Suprapubic skin (tissue), 4 donors: ENCODE measurements around the gene UBIAD1. TPM values are rescaled to one million over a fixed set of nuclear protein-coding genes. Genes with fewer than 3 reads are reported as not detected.

Source experiments
- DNase-seq, 2 donors: peaks; one replicate each; pipeline ENCODE4 v3.0.0-alpha.2; 2019; ENCODE audit warnings: low spot score in 2 of 2
- H3K27ac ChIP-seq: fragments of 200-600 bp; sonication (generic); one replicate; pipeline ENCODE4 v1.5.1; 2019
- H3K27me3 ChIP-seq: fragments of 200-600 bp; sonication (generic); one replicate; pipeline ENCODE4 v1.5.1; 2019
- H3K36me3 ChIP-seq: fragments of 200-600 bp; sonication (generic); one replicate; pipeline ENCODE4 v1.5.1; 2019
- H3K4me1 ChIP-seq: fragments of 200-600 bp; sonication (generic); one replicate; pipeline ENCODE4 v1.5.1; 2019
- H3K4me3 ChIP-seq: fragments of 200-600 bp; sonication (generic); one replicate; pipeline ENCODE4 v1.5.1; 2019; ENCODE audit warnings: mild to moderate bottlenecking
- H3K9me3 ChIP-seq: fragments of 200-600 bp; sonication (generic); one replicate; pipeline ENCODE4 v1.5.1; 2019
- EP300 ChIP-seq: sonication (generic); formaldehyde crosslinking; IDR thresholded peaks from one replicate; pipeline ENCODE4 v1.6.1; 2017; ENCODE audit warnings: antibody characterized with exemption
- POLR2A ChIP-seq, 2 donors: fragments of 450-650 bp; IDR thresholded peaks; one replicate each; pipeline ENCODE4 v1.6.1; 2017; ENCODE audit warnings: antibody characterized with exemption in 2 of 2, mild to moderate bottlenecking in 2 of 2, moderate library complexity in 2 of 2
- POLR2AphosphoS5 ChIP-seq, 3 donors: sonication (generic); formaldehyde crosslinking; IDR thresholded peaks; one replicate each; pipeline ENCODE4 v1.6.1; 2017; ENCODE audit warnings: antibody characterized with exemption in 3 of 3
- WGBS: methylation state at CpG from one replicate; pipeline ENCODE4 v1.1.5; 2018; 5-methylcytosine and 5-hydroxymethylcytosine counted together
- total RNA-seq, 4 donors: library from RNA; depleted of rRNA; stranded (reverse); fragments of >200 nt; gene quantifications; one replicate each; pipeline ENCODE4 v1.1.0, GENCODE V29; 2016
- TF ChIP-seq, protein P1 (sequence below), 2 donors: fragments of 200-600 bp in 1 of 2; fragments of 450-650 bp in 1 of 2; sonication (generic) in 1 of 2; IDR thresholded peaks; one replicate each; pipeline ENCODE4 v1.5.1; 2016 to 2019; ENCODE audit warnings: antibody characterized with exemption in 2 of 2, mild to moderate bottlenecking in 1 of 2, moderate library complexity in 1 of 2

UBIAD1 gene
- total RNA-seq, 4 donors from 2014 or later: 17.1 to 26.8 (median 19.6) TPM

DNA sequence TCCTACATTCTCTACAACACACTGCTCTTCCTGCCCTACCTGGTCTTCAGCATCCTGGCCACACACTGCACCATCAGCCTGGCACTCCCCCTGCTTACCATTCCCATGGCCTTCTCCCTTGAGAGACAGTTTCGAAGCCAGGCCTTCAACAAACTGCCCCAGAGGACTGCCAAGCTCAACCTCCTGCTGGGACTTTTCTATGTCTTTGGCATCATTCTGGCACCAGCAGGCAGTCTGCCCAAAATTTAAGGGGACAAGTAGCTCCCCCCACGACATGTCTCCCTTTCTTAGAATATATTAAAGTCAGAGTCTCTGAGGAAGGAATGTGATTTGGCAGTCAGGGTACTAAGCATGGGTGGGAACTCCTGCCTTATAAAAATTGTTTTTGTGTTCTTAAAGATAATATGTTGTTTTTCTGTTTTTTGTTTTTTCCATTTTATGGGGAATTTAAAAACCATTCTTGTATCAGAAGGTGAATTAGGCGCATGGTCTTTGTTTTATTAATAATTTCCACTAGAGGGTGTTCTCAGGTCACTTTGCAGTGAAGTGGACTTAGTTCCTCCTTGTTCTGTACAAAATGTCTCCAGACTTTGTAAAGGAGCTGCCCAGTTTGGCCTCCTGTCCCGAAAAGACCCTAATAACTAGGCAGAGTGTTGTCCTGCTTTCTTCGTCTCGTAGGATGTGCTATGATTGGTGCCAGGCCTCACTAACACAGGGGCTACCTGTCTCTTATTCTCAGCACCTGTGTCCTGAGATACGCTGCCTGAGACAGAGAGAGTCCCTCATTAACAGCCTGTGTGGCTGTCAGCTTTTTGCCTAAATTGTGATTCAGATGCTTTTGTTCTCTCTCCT is 13.1 kb downstream of the UBIAD1 start:
- no peaks in the 10 kb centered on the region for H3K27me3 ChIP-seq
- no peaks in the 10 kb centered on the region for H3K9me3 ChIP-seq
- no peak overlapping the region for H3K27ac ChIP-seq
- peaks cover 8% of the 10 kb centered on the region for H3K4me1 ChIP-seq
- TF ChIP-seq POLR2AphosphoS5 (IDR thresholded peaks at IDR 0.05) (no peak), EP300 (no peak), POLR2A (IDR thresholded peaks at IDR 0.05) (no peak)
- TF ChIP-seq, protein P1, sequence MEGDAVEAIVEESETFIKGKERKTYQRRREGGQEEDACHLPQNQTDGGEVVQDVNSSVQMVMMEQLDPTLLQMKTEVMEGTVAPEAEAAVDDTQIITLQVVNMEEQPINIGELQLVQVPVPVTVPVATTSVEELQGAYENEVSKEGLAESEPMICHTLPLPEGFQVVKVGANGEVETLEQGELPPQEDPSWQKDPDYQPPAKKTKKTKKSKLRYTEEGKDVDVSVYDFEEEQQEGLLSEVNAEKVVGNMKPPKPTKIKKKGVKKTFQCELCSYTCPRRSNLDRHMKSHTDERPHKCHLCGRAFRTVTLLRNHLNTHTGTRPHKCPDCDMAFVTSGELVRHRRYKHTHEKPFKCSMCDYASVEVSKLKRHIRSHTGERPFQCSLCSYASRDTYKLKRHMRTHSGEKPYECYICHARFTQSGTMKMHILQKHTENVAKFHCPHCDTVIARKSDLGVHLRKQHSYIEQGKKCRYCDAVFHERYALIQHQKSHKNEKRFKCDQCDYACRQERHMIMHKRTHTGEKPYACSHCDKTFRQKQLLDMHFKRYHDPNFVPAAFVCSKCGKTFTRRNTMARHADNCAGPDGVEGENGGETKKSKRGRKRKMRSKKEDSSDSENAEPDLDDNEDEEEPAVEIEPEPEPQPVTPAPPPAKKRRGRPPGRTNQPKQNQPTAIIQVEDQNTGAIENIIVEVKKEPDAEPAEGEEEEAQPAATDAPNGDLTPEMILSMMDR (IDR thresholded peaks at IDR 0.05): no peak
- no peak for DNase-seq
- H3K36me3 ChIP-seq: peaks cover 41% of the 10 kb centered on the region
- no peak overlapping the region for H3K4me3 ChIP-seq
- WGBS: 86% methylated on average over 7 of the region's 7 CpGs

DNA sequence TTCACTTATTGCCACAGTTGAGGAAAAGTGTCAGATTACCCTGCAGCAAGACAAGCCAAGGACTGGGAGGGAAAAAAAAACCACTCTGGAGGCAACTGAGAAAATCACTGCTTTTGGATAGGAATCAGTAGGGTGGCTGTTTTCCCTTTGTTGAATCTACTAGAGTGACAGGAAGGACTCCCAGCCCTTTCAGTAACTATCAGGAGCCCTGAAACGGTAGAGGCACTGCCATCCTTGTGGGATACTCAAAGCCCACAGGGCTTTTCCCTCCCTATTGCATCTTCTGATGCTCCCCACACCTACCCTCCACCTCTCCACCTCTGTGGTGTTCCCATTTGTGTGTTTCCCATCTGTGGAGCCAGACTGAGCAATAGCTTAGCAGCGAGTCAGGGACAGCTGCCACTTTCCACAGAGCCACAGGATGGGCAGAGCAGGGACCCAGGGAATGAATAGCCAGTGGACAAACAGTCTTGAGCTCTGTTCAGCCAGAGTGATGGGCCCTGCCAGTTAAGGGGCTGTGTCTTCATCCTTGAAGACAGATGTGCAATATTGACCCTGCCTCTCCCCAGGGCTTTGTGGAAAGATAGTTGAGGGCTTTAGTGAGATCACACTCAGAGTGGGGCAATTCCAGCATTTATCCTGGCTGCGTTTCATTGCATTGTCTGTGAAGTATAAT is 13.9 kb downstream of the UBIAD1 start:
- 90% methylated on average over 3 of the region's 3 CpGs for WGBS
- H3K27ac ChIP-seq: no peak overlapping the region
- H3K36me3 ChIP-seq: peaks cover 41% of the 10 kb centered on the region
- TF ChIP-seq POLR2A (IDR thresholded peaks at IDR 0.05) (no peak), EP300 (no peak), POLR2AphosphoS5 (IDR thresholded peaks at IDR 0.05) (no peak)
- TF ChIP-seq, protein P1 (IDR thresholded peaks at IDR 0.05): no peak
- no peak for DNase-seq
- H3K4me3 ChIP-seq: no peak overlapping the region
- H3K27me3 ChIP-seq: no peaks in the 10 kb centered on the region
- H3K9me3 ChIP-seq: no peaks in the 10 kb centered on the region
- peaks cover 3% of the 10 kb centered on the region for H3K4me1 ChIP-seq

DNA sequence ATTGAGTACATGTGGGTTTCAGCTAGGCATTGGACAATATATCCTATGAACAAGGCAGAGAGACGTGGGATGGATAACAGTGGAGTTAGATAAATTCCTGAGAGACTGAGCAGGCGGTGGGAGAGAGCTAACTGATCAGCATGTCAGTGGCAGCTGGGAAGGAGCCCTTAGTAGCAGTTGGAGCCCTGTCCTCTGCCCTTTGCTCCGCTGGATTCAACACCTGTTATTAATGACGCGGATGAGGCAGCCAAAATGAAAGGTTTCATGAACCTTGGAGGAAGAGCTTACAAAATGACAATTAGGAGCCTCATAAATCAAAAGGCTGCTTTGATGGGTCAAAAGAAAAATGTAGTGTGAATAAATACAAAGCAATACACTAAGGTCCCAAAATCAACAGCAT is 16.1 kb downstream of the UBIAD1 start:
- WGBS: 94% methylated on average over 5 of the region's 5 CpGs
- H3K27ac ChIP-seq: no peak overlapping the region
- no peak for DNase-seq
- H3K36me3 ChIP-seq: peaks cover 47% of the 10 kb centered on the region
- H3K9me3 ChIP-seq: no peaks in the 10 kb centered on the region
- TF ChIP-seq POLR2A (IDR thresholded peaks at IDR 0.05): no peak
- no peak for TF ChIP-seq POLR2AphosphoS5 (IDR thresholded peaks at IDR 0.05)
- no peak for TF ChIP-seq EP300
- TF ChIP-seq, protein P1 (IDR thresholded peaks at IDR 0.05): no peak
- no peaks in the 10 kb centered on the region for H3K27me3 ChIP-seq
- H3K4me3 ChIP-seq: no peak overlapping the region
- H3K4me1 ChIP-seq: no peaks in the 10 kb centered on the region

DNA sequence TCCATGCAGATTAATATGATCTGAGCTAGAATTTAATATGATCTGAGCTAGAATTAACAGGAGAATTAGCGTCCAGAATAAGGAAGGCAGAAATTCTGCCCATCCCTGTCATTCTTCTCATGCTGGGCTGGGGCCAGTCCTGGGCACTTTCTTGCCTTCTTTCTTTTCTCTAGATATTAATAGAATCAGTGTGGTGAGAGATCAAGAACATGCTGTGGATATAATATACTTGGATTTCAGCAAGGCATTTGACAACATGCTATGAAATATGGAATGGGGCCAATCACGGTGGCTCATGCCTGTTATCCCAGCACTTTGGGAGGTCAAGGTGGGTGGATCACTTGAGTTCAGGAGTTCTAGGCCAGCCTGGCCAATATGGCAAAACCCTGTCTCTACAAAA is 18.1 kb downstream of the UBIAD1 start:
- TF ChIP-seq EP300 (no peak), POLR2AphosphoS5 (IDR thresholded peaks at IDR 0.05) (no peak), POLR2A (IDR thresholded peaks at IDR 0.05) (no peak)
- TF ChIP-seq, protein P1 (IDR thresholded peaks at IDR 0.05): no peak
- no peak overlapping the region for H3K27ac ChIP-seq
- no peaks in the 10 kb centered on the region for H3K4me1 ChIP-seq
- H3K9me3 ChIP-seq: no peaks in the 10 kb centered on the region
- 83% methylated on average over 2 of the region's 2 CpGs for WGBS
- no peak overlapping the region for H3K4me3 ChIP-seq
- no peak for DNase-seq
- H3K27me3 ChIP-seq: no peaks in the 10 kb centered on the region
- H3K36me3 ChIP-seq: peaks cover 56% of the 10 kb centered on the region

DNA sequence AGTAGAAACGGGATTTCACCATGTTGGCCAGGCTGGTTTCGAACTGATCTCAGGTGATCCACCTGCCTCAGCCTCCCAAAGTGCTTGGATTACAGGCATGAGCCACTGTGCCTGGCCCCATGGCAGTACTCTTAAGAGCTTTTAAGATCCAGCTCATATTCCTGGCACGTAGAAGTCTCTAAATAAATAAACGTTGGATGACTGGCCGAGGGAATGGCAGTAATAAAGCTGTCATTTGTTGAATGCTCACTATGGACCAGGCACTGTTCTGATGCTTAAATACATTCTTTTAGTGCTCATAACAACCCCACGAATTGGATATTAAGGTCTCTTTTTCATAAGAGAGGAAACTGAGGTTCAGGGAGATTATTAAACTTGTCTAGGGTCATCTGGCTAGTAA is 20.9 kb downstream of the UBIAD1 start:
- Histone ChIP-seq H3K36me3 (peaks cover 36% of the 10 kb centered on the region), H3K4me3 (no peak overlapping the region), H3K27ac (no peak overlapping the region), H3K4me1 (no peaks in the 10 kb centered on the region), H3K27me3 (no peaks in the 10 kb centered on the region), H3K9me3 (no peaks in the 10 kb centered on the region)
- TF ChIP-seq, protein P1 (IDR thresholded peaks at IDR 0.05): no peak
- TF ChIP-seq POLR2AphosphoS5 (IDR thresholded peaks at IDR 0.05): no peak
- no peak for TF ChIP-seq POLR2A (IDR thresholded peaks at IDR 0.05)
- no peak for TF ChIP-seq EP300
- DNase-seq: no peak
- WGBS: 87% methylated on average over 6 of the region's 6 CpGs
